GM18867 (cell line): Measurements from ENCODE around the gene CHST11.
"Not testable (repeated sequence)": the region's sequence is repeated elsewhere in the genome, so short reads cannot be mapped to it uniquely, and the experiment has no call there.

Source experiments
- ATAC-seq: cut with Tn5 transposase; IDR thresholded peaks from one replicate; pipeline ENCODE4 v1.9.1; 2021; ENCODE audit warnings: mild to moderate bottlenecking, moderate library complexity; ENCODE audit not compliant: unreplicated experiment

CHST11 gene

GRCh38 chr12:104599272-104600035 is 142.7 kb downstream of the CHST11 start:
- ATAC-seq, result no peak

GRCh38 chr12:104600036-104600712 is 143.4 kb downstream of the CHST11 start:
- no peak for ATAC-seq

- no peak for ATAC-seq
Observed at GRCh38 chr12:104600790-104601739, 144.3 kb downstream of the CHST11 start.

- no peak for ATAC-seq
Observed at GRCh38 chr12:104602406-104602805, 145.7 kb downstream of the CHST11 start.

- no peak for ATAC-seq
Observed at GRCh38 chr12:104602896-104603295, 146.1 kb downstream of the CHST11 start.

GRCh38 chr12:104603545-104603973 is 146.8 kb downstream of the CHST11 start:
- no peak for ATAC-seq

- peak; percentile 80 for ATAC-seq
Observed at GRCh38 chr12:104604070-104604994, 147.6 kb downstream of the CHST11 start.

GRCh38 chr12:104604995-104605675 is 148.4 kb downstream of the CHST11 start:
- no peak for ATAC-seq

- ATAC-seq, result no peak
Observed at GRCh38 chr12:104605685-104606084, 148.9 kb downstream of the CHST11 start.

- ATAC-seq, result no peak
Observed at GRCh38 chr12:104608998-104609397, 152.2 kb downstream of the CHST11 start.

GRCh38 chr12:104609445-104609844 is 152.7 kb downstream of the CHST11 start:
- ATAC-seq, result no peak

GRCh38 chr12:104610513-104611235 is 153.9 kb downstream of the CHST11 start:
- ATAC-seq, result no peak

- ATAC-seq, result no peak
Observed at GRCh38 chr12:104611671-104612070, 154.9 kb downstream of the CHST11 start.

GRCh38 chr12:104613372-104613771 is 156.6 kb downstream of the CHST11 start:
- ATAC-seq, result not testable (repeated sequence)

- ATAC-seq, result no peak
Observed at GRCh38 chr12:104615048-104615561, 158.4 kb downstream of the CHST11 start.

GRCh38 chr12:104618691-104619090 is 161.9 kb downstream of the CHST11 start:
- no peak for ATAC-seq

GRCh38 chr12:104619305-104619704 is 162.6 kb downstream of the CHST11 start:
- no peak for ATAC-seq

GRCh38 chr12:104620837-104621531 is 164.2 kb downstream of the CHST11 start:
- ATAC-seq, result no peak
